ENCODE results near the gene CRKL. TPM values are rescaled to one million over a fixed set of nuclear protein-coding genes. Genes with fewer than 3 reads are reported as not detected.

The CRKL gene
- total RNA-seq, 3 donors from 2014 or later, result 36.8 to 46.5 (median 42.3) TPM

- intact Hi-C loops (cut with DNase I; ENCODE audit: low total_unique reads), result no loop called here
- Histone ChIP-seq H3K4me1 (no peaks in the 10 kb centered on the region), H3K4me3 (no peak overlapping the region), H3K9me3 (no peaks in the 10 kb centered on the region), H3K36me3 (peaks cover 11% of the 10 kb centered on the region), H3K27me3 (no peaks in the 10 kb centered on the region), H3K27ac (no peak overlapping the region)
- DNase-seq (ENCODE audit: low spot score in 2 of 2), result no peak
- no peak for TF ChIP-seq POLR2A (IDR thresholded peaks at IDR 0.05)
- no peak for TF ChIP-seq CTCF (IDR thresholded peaks at IDR 0.05)
- TF ChIP-seq POLR2AphosphoS5 (IDR thresholded peaks at IDR 0.05), result no peak
These were observed 32.8 kb upstream of the CRKL start for GRCh38 chr22:20884454-20884853.

- TF ChIP-seq POLR2AphosphoS5 (IDR thresholded peaks at IDR 0.05), result no peak
- TF ChIP-seq CTCF (IDR thresholded peaks at IDR 0.05), result no peak
- no peak for TF ChIP-seq POLR2A (IDR thresholded peaks at IDR 0.05)
- intact Hi-C loops (cut with DNase I; ENCODE audit: low total_unique reads), result no loop called here
- Histone ChIP-seq H3K4me3 (no peak overlapping the region), H3K27me3 (no peaks in the 10 kb centered on the region), H3K27ac (peak overlapping the region; percentile 55 to 88), H3K9me3 (no peaks in the 10 kb centered on the region), H3K4me1 (no peaks in the 10 kb centered on the region), H3K36me3 (peaks cover 11% of the 10 kb centered on the region)
- DNase-seq (ENCODE audit: low spot score in 2 of 2), result no peak
These were observed 32.1 kb upstream of the CRKL start for GRCh38 chr22:20885017-20885556.

- Histone ChIP-seq H3K4me3 (no peak overlapping the region), H3K4me1 (no peaks in the 10 kb centered on the region), H3K9me3 (no peaks in the 10 kb centered on the region), H3K36me3 (peaks cover 11% of the 10 kb centered on the region), H3K27me3 (no peaks in the 10 kb centered on the region), H3K27ac (peak overlapping the region; percentile 55 to 88)
- intact Hi-C loops (cut with DNase I; ENCODE audit: low total_unique reads), result no loop called here
- peak; percentile 59 to 80 for DNase-seq (ENCODE audit: low spot score in 2 of 2)
- TF ChIP-seq POLR2A (IDR thresholded peaks at IDR 0.05) (no peak), CTCF (IDR thresholded peaks at IDR 0.05) (peak; percentile 50 to 88 (median 81)), POLR2AphosphoS5 (IDR thresholded peaks at IDR 0.05) (peak in 2 of 3 donors; percentile 43 to 46)
These were observed 31.5 kb upstream of the CRKL start for GRCh38 chr22:20885557-20886323.

- Histone ChIP-seq H3K4me1 (no peaks in the 10 kb centered on the region), H3K27ac (no peak overlapping the region), H3K36me3 (peaks cover 11% of the 10 kb centered on the region), H3K4me3 (no peak overlapping the region), H3K27me3 (no peaks in the 10 kb centered on the region), H3K9me3 (no peaks in the 10 kb centered on the region)
- intact Hi-C loops (cut with DNase I; ENCODE audit: low total_unique reads), result no loop called here
- TF ChIP-seq CTCF (IDR thresholded peaks at IDR 0.05) (no peak), POLR2A (IDR thresholded peaks at IDR 0.05) (no peak), POLR2AphosphoS5 (IDR thresholded peaks at IDR 0.05) (no peak)
- no peak for DNase-seq (ENCODE audit: low spot score in 2 of 2)
These were observed 29.8 kb upstream of the CRKL start for GRCh38 chr22:20887375-20887774.

GRCh38 chr22:20889025-20889704, 28.0 kb upstream of the CRKL start:
- TF ChIP-seq POLR2A (IDR thresholded peaks at IDR 0.05) (no peak), CTCF (IDR thresholded peaks at IDR 0.05) (no peak), POLR2AphosphoS5 (IDR thresholded peaks at IDR 0.05) (no peak)
- Histone ChIP-seq H3K4me1 (no peaks in the 10 kb centered on the region), H3K27me3 (no peaks in the 10 kb centered on the region), H3K27ac (no peak overlapping the region), H3K4me3 (no peak overlapping the region), H3K9me3 (no peaks in the 10 kb centered on the region), H3K36me3 (no peaks in the 10 kb centered on the region)
- intact Hi-C loops (cut with DNase I; ENCODE audit: low total_unique reads), result no loop called here
- no peak for DNase-seq (ENCODE audit: low spot score in 2 of 2)
